ENCODE data around the gene SSTR5.

Gene SSTR5

GRCh38 chr16:1069154-1069553, 3.4 kb upstream of the SSTR5 start:
- H3K36me3 ChIP-seq (ENCODE audit: control insufficient read depth in 1 of 2, insufficient read depth in 2 of 2, low read length in 2 of 2), result no peaks in the 10 kb centered on the region
- no peak for DNase-seq
- WGBS (ENCODE audit: extremely low coverage, insufficient coverage, insufficient read length), result no CpG with 5 or more reads among the region's 7 CpGs
- no peaks in the 10 kb centered on the region for H3K79me1 ChIP-seq (ENCODE audit: low read length)
- no peak overlapping the region for H3K18ac ChIP-seq (ENCODE audit: low read length)
- H2BK120ac ChIP-seq (ENCODE audit: insufficient read depth, low read length, poor library complexity), result no peak overlapping the region
- H2BK5ac ChIP-seq (ENCODE audit: low read depth, low read length, poor library complexity), result no peak overlapping the region
- H3K4me1 ChIP-seq (ENCODE audit: control insufficient read depth in 1 of 2, insufficient read depth in 2 of 2, low read length in 2 of 2), result no peaks in the 10 kb centered on the region
- no peaks in the 10 kb centered on the region for H3K79me2 ChIP-seq (ENCODE audit: control insufficient read depth, insufficient read depth, low read length, poor library complexity)
- no peak overlapping the region for H2AK5ac ChIP-seq (ENCODE audit: low read length)
- no peak overlapping the region for H3K27ac ChIP-seq (ENCODE audit: low read depth, low read length)
- no peak overlapping the region for H3K23ac ChIP-seq (ENCODE audit: low read length)
- H4K91ac ChIP-seq (ENCODE audit: low read depth, low read length), result no peak overlapping the region
- peaks cover 13% of the 10 kb centered on the region for H3K27me3 ChIP-seq (ENCODE audit: insufficient read depth, low read length)
- H4K12ac ChIP-seq (ENCODE audit: low read depth, low read length), result no peak overlapping the region
- H3K9me3 ChIP-seq (ENCODE audit: insufficient read depth, low read depth, low read length), result peaks cover under 1% of the 10 kb centered on the region
- H3K14ac ChIP-seq (ENCODE audit: low read length), result no peak overlapping the region
- no peak overlapping the region for H3K4me3 ChIP-seq (ENCODE audit: low read depth, low read length)
- H3K9ac ChIP-seq (ENCODE audit: low read length), result no peak overlapping the region
- H4K8ac ChIP-seq (ENCODE audit: low read depth, low read length), result no peak overlapping the region
- H2BK12ac ChIP-seq (ENCODE audit: low read length), result no peak overlapping the region
- H3K4me2 ChIP-seq (ENCODE audit: low read length), result no peak overlapping the region
- no peak overlapping the region for H3K4ac ChIP-seq (ENCODE audit: low read depth, low read length)
- no peak overlapping the region for H2AFZ ChIP-seq (ENCODE audit: insufficient read depth, low read length, poor library complexity)

GRCh38 chr16:1070084-1070863, 2.3 kb upstream of the SSTR5 start:
- Histone ChIP-seq H3K36me3 (ENCODE audit: control insufficient read depth in 1 of 2, insufficient read depth in 2 of 2, low read length in 2 of 2) (no peaks in the 10 kb centered on the region), H3K4me2 (ENCODE audit: low read length) (no peak overlapping the region), H2AFZ (ENCODE audit: insufficient read depth, low read length, poor library complexity) (no peak overlapping the region), H3K79me1 (ENCODE audit: low read length) (no peaks in the 10 kb centered on the region), H3K27ac (ENCODE audit: low read depth, low read length) (no peak overlapping the region), H3K4me1 (ENCODE audit: control insufficient read depth in 1 of 2, insufficient read depth in 2 of 2, low read length in 2 of 2) (no peaks in the 10 kb centered on the region), H3K9ac (ENCODE audit: low read length) (no peak overlapping the region), H2AK5ac (ENCODE audit: low read length) (no peak overlapping the region), H2BK120ac (ENCODE audit: insufficient read depth, low read length, poor library complexity) (no peak overlapping the region), H2BK12ac (ENCODE audit: low read length) (no peak overlapping the region), H4K91ac (ENCODE audit: low read depth, low read length) (no peak overlapping the region), H3K18ac (ENCODE audit: low read length) (no peak overlapping the region), H3K27me3 (ENCODE audit: insufficient read depth, low read length) (peaks cover 13% of the 10 kb centered on the region), H3K79me2 (ENCODE audit: control insufficient read depth, insufficient read depth, low read length, poor library complexity) (no peaks in the 10 kb centered on the region), H4K12ac (ENCODE audit: low read depth, low read length) (no peak overlapping the region), H3K4me3 (ENCODE audit: low read depth, low read length) (no peak overlapping the region), H3K9me3 (ENCODE audit: insufficient read depth, low read depth, low read length) (no peaks in the 10 kb centered on the region), H3K4ac (ENCODE audit: low read depth, low read length) (no peak overlapping the region), H4K8ac (ENCODE audit: low read depth, low read length) (no peak overlapping the region), H2BK5ac (ENCODE audit: low read depth, low read length, poor library complexity) (no peak overlapping the region), H3K14ac (ENCODE audit: low read length) (no peak overlapping the region), H3K23ac (ENCODE audit: low read length) (no peak overlapping the region)
- no CpG with 5 or more reads among the region's 32 CpGs for WGBS (ENCODE audit: extremely low coverage, insufficient coverage, insufficient read length)
- no peak for DNase-seq

- Histone ChIP-seq H3K27ac (ENCODE audit: low read depth, low read length) (no peak overlapping the region), H3K18ac (ENCODE audit: low read length) (no peak overlapping the region), H3K4me2 (ENCODE audit: low read length) (no peak overlapping the region), H3K9ac (ENCODE audit: low read length) (no peak overlapping the region), H3K27me3 (ENCODE audit: insufficient read depth, low read length) (peaks cover 13% of the 10 kb centered on the region), H3K4me3 (ENCODE audit: low read depth, low read length) (no peak overlapping the region), H3K79me1 (ENCODE audit: low read length) (no peaks in the 10 kb centered on the region), H2BK5ac (ENCODE audit: low read depth, low read length, poor library complexity) (no peak overlapping the region), H3K4me1 (ENCODE audit: control insufficient read depth in 1 of 2, insufficient read depth in 2 of 2, low read length in 2 of 2) (no peaks in the 10 kb centered on the region), H2AFZ (ENCODE audit: insufficient read depth, low read length, poor library complexity) (no peak overlapping the region), H3K79me2 (ENCODE audit: control insufficient read depth, insufficient read depth, low read length, poor library complexity) (no peaks in the 10 kb centered on the region), H3K9me3 (ENCODE audit: insufficient read depth, low read depth, low read length) (no peaks in the 10 kb centered on the region), H3K23ac (ENCODE audit: low read length) (no peak overlapping the region), H2AK5ac (ENCODE audit: low read length) (no peak overlapping the region), H4K91ac (ENCODE audit: low read depth, low read length) (no peak overlapping the region), H4K12ac (ENCODE audit: low read depth, low read length) (no peak overlapping the region), H3K4ac (ENCODE audit: low read depth, low read length) (no peak overlapping the region), H3K36me3 (ENCODE audit: control insufficient read depth in 1 of 2, insufficient read depth in 2 of 2, low read length in 2 of 2) (no peaks in the 10 kb centered on the region), H2BK120ac (ENCODE audit: insufficient read depth, low read length, poor library complexity) (no peak overlapping the region), H4K8ac (ENCODE audit: low read depth, low read length) (no peak overlapping the region), H2BK12ac (ENCODE audit: low read length) (no peak overlapping the region), H3K14ac (ENCODE audit: low read length) (no peak overlapping the region)
- no CpG with 5 or more reads among the region's 16 CpGs for WGBS (ENCODE audit: extremely low coverage, insufficient coverage, insufficient read length)
- DNase-seq, result no peak
Measured at GRCh38 chr16:1070864-1071408, 1.6 kb upstream of the SSTR5 start.

GRCh38 chr16:1071561-1072225, 854 bp upstream of the SSTR5 start:
- Histone ChIP-seq H4K8ac (ENCODE audit: low read depth, low read length) (no peak overlapping the region), H3K9ac (ENCODE audit: low read length) (no peak overlapping the region), H2AK5ac (ENCODE audit: low read length) (no peak overlapping the region), H3K27ac (ENCODE audit: low read depth, low read length) (no peak overlapping the region), H4K91ac (ENCODE audit: low read depth, low read length) (no peak overlapping the region), H2BK12ac (ENCODE audit: low read length) (no peak overlapping the region), H2AFZ (ENCODE audit: insufficient read depth, low read length, poor library complexity) (no peak overlapping the region), H3K4me1 (ENCODE audit: control insufficient read depth in 1 of 2, insufficient read depth in 2 of 2, low read length in 2 of 2) (no peaks in the 10 kb centered on the region), H3K4me3 (ENCODE audit: low read depth, low read length) (no peak overlapping the region), H3K36me3 (ENCODE audit: control insufficient read depth in 1 of 2, insufficient read depth in 2 of 2, low read length in 2 of 2) (no peaks in the 10 kb centered on the region), H4K12ac (ENCODE audit: low read depth, low read length) (no peak overlapping the region), H2BK120ac (ENCODE audit: insufficient read depth, low read length, poor library complexity) (no peak overlapping the region), H3K27me3 (ENCODE audit: insufficient read depth, low read length) (peaks cover 13% of the 10 kb centered on the region), H3K9me3 (ENCODE audit: insufficient read depth, low read depth, low read length) (no peaks in the 10 kb centered on the region), H3K79me2 (ENCODE audit: control insufficient read depth, insufficient read depth, low read length, poor library complexity) (no peaks in the 10 kb centered on the region), H2BK5ac (ENCODE audit: low read depth, low read length, poor library complexity) (no peak overlapping the region), H3K4me2 (ENCODE audit: low read length) (no peak overlapping the region), H3K79me1 (ENCODE audit: low read length) (no peaks in the 10 kb centered on the region), H3K14ac (ENCODE audit: low read length) (no peak overlapping the region), H3K4ac (ENCODE audit: low read depth, low read length) (no peak overlapping the region), H3K18ac (ENCODE audit: low read length) (no peak overlapping the region), H3K23ac (ENCODE audit: low read length) (no peak overlapping the region)
- DNase-seq, result no peak
- no CpG with 5 or more reads among the region's 30 CpGs for WGBS (ENCODE audit: extremely low coverage, insufficient coverage, insufficient read length)
